GM19351 (cell line): ENCODE data around the gene EIF5.

Experiments
- ATAC-seq: cut with Tn5 transposase; IDR thresholded peaks from one replicate; pipeline ENCODE4 v1.9.1; 2021; ENCODE audit warnings: mild to moderate bottlenecking, moderate library complexity; ENCODE audit not compliant: unreplicated experiment

EIF5 gene

DNA sequence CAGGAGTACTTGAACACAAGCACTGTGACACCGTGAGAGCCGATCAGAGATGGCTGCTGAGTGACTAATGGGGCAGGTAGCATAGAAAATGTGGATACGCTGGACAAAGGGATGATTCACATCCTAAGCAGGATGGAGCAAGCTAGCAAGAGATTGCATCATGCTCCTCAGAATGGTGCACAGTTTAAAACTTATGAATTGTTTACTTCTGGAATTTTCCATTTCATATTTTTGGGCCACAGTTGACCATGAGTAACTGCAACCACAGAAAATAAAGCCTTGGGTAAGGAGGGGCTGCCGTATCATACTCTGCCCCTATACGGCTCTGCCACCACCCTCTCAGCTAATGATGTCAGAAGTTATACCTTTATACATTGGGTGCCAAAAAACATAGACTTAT lies 27.8 kb downstream of the EIF5 start:
- no peak for ATAC-seq

DNA sequence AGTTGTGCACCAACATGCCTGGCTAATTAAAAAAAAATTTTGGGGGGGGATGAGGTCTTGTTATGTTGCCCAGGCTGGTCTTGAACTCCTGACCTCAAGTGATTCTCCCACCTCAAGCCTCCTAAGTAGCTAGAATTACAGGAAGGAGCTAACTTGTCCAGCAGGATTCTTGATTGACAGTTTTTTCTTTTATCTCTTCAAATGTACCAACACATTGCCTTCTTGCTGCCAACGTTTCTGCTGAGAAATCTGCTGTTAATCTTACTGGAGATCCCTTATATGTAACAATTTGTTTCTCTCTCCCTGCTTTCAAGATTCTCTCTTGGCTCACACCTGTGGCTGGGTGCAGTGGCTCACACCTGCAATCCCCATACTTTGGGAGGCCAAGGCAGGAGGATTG lies 28.7 kb downstream of the EIF5 start:
- no peak for ATAC-seq

DNA sequence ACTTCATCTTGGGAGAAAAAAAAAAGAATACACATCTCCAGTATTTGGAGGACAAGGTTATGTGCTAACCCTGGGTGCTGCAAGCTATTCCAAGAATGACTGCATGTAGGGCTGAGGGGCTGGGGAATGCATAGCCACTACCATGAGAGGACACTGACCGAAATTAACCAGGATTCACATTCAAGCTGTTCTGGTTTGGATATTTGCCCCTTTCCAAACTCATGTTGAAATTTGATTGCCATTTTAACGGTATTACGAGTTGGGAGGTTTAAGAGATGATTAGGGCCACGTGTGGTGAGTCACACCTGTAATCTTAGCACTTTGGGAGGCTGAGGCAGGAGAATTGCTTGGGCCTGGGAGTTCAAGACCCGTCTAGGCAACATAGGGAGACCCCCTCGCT lies 32.7 kb downstream of the EIF5 start:
- ATAC-seq: no peak

DNA sequence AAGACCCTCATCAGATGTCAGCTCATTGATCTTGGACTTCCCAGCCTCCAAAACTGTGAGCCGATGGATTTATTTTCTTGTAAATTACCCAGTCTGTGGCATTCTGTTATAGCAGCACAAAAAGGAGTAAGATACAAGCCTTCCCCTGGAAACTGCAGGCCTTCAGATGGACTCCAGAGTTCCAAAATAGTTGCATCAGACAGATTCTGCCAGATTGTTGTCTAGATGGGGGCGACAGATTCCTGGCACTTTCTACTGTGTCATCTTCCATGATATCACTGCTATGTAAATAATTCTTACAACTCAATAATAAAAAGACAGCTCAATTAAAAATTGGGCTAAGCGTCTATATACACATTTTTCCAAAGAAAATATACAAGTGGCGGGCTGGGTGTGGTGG lies 34.0 kb downstream of the EIF5 start:
- no peak for ATAC-seq

DNA sequence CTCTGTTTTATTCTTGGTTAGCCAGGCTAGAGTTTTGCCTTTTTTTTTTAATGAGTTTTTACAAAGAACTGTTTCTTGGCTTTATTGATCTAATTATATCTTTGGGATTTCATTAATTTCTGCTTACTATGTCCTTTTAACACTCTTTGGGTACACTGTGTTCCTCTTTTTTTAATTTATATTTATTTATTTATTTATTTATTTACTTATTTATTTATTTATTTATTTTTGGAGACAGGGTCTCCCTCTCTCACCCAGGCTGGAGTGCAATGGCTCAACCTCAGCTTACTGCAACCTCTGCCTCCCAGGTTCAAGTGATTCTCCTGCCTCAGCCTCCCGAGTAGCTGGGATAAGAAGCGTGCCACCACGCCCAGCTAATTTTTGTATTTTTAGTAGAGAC lies 36.0 kb downstream of the EIF5 start:
- ATAC-seq: no peak

DNA sequence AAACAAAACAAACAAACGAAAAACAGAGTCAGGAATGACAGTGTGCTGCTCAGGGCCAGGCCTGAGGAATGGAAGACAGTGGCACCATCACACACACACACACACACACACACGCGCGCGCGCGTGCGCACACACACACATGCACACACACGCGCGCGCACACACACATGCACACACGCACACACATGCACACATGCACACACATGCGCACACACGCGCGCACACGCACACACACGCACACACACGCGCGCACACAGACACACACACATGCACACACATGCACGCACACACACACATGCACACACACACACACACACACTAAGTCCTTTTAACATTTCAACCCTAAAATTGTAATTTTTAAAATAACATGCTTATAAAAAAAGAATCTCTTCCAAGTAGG lies 38.0 kb downstream of the EIF5 start:
- ATAC-seq: no peak

DNA sequence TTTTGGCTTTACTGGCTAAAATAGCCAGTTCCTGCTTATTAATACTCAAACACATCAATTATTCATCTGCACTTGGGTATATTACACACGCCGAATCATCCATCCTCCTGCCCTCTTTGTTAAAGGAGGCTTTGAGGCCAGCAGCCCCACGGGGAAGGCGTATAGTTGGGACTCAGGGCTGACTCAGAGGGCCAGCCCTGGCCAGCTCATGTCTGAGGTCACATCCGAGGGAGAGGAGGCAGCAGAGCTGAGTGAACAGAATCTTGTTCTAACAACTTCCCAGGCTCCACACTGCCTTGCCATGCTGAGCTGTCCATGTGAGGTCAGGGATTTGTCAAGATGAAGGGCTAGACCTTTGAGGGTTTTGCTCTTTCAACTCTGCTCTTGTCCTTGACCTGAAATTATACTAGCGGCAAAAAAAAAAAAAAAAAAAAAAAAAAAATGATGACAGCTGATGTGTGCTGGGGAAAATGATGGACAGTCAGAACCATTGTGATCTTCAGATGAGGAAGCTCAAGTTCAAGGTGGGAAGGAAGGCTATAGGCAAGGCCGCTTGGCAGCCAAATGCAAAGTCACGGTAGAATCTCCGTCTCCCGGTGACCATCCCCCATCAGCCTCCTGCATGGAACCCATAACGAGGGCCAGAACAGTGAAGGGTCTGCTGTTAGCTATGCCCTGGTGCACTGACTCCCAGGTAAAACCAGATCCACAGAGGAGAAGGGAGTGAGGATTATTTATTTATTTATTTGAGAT lies 38.7 kb downstream of the EIF5 start:
- ATAC-seq: no peak

DNA sequence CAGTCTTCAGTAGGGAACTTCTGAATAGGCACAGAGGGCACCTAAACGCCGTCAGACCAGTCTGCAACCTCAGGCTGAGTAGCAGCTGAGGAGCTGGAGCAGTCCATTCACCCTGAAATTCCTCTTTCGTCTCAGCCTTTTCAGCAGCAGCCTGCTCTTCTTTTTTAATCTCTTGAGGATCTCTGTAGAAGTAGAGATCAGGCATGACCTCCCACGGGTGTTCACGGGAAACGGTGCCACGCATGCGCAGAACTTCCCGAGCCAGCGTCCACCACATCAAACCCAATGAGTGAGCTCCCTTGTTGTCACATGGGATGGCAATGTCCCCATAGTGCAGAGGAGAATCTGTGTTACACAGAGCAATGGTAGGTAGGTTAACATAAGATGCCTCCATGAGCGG lies 40.1 kb downstream of the EIF5 start:
- ATAC-seq: no peak

DNA sequence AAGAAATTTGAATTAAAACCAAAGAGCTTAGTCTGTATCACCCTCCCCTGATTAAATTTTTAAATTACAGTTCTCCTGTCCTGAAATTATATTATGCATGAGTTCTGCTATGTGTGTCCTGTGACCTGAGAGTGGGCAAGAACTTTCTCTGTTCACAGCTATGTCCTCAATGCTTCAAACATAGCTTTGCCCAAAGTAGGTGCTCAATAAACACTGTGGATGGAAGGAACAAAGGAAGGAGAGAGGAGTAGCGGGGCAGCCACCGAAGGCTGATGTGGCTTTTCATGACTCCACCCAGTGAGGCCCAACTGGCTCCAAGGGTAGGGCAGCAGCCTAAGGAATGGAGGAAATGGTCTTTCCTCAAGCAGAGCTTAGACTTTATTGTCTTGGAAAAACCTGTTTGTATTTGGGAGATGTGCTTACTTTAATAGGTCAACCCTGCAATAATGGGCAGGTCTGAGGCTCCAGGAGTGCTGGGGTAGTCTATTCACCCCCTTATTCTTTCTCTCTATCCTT lies 43.5 kb downstream of the EIF5 start:
- no peak for ATAC-seq

DNA sequence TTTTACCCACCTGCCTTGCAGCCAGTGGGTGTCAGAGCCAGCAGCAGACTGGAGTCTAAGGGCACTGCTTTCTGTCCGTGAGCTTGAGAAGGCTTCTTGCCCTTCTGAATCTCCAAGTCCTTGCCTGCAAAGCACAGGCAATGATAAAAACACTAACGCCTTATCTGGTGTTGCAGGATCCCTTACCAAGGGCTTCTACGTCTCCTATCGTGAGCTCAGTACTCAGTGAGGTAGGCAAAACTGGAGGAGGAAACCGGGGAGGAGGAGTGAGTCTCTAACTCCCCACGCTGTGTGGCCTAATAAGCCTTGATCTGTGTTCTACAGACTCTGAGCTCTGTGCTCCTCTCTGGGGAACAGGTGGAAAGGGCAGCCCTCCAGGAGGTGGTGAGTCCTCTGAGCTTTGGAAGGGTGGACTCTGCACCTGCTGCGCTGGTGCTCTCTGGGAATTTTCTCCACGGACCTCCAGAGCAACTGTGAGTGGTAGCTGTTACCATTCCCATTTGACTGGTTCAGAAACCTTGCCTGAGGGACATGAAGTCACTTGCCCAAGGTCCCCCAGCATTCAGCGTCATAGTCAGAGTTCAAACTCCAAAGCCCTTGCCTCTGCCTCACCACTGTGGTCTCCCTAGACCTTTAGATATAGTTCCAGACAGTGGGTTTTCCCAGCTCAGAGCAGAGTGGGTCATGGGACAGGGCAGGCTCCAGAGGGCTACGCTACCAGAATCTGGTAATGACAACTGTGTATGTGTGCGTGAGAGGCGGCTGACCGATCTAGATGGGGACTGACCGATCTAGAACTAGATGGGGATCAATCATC lies 44.2 kb downstream of the EIF5 start:
- no peak for ATAC-seq

DNA sequence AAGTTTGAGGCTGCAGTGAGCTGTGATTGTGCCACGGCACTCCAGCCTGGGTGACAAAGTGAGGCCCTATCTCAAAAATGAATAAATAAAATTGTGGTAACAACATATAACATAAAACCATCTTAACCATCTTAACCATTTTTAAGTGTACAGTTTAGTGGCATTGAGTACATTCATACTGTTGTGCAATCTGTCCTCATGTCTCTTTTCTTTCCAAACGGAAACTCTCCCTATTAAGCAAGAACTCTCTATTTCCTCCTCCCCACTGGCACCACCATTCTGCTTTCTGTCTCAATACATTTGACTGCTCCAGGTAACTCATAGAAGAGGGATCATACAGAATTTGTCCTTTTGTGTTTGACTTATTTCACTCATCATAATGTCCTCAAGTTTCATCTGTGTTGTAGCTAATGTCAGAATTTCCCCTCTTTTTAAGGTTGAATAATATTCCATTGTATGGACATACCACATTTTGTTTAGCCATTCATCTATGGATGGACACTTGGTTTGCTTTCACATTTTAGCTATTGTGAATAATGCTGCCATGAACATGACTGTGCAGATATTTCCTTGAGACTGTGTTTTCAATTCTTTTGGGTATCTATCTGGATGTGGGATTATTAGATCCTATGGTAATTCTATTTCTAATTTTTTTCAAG lies 46.8 kb downstream of the EIF5 start:
- no peak for ATAC-seq

DNA sequence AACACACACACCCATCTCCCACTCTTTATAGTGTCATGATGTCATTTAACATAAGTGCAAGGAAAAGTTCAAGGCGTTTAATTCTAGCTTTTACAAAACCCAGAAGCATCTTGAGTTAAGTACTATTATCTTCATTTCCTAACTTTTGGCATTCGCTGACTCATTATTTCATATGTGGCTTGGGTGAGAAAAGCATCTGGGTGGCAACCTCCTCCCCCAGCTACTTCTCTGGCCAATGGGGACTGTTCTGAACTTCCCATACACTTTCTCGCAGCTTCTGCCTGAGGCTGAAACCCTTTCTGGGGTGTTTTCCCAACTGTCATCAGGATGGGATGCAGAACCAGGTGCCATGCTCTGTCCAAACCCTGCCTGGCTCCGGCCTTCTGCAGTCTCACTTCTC lies 48.3 kb downstream of the EIF5 start:
- no peak for ATAC-seq

DNA sequence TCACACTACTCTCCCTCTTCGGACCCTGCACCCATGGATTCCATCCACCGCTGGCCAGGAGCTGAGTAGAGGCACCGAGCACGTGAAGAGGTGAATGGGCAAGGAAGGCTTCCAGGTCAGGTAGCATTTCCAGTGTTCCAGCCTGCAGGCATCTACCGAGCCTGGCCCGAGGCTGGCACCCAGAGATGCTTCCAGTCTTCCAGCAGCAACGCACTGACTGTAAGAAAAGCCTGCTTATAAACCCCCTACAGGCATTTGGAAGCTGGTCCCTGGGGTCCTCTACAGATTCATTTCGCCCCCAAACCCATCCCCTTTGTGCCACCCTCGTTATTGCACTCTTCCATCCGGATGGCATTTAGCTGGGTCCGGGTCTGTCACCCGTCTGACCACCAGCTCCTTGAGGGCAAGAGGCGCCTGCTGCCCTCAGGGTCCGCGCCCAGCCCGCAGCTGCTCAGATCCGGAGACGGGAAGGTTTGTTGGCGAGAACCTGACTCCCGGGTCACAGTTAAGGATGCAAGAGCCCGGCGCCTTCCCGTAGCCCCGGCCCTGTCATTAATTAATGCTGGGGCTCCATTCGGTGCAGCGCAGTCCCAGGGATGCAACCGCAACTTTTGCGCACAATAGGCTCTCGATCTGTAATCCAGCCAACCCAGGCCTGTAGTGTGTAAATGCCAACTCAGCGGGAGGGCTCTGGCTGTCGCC lies 50.6 kb downstream of the EIF5 start:
- peak; percentile 6 for ATAC-seq

DNA sequence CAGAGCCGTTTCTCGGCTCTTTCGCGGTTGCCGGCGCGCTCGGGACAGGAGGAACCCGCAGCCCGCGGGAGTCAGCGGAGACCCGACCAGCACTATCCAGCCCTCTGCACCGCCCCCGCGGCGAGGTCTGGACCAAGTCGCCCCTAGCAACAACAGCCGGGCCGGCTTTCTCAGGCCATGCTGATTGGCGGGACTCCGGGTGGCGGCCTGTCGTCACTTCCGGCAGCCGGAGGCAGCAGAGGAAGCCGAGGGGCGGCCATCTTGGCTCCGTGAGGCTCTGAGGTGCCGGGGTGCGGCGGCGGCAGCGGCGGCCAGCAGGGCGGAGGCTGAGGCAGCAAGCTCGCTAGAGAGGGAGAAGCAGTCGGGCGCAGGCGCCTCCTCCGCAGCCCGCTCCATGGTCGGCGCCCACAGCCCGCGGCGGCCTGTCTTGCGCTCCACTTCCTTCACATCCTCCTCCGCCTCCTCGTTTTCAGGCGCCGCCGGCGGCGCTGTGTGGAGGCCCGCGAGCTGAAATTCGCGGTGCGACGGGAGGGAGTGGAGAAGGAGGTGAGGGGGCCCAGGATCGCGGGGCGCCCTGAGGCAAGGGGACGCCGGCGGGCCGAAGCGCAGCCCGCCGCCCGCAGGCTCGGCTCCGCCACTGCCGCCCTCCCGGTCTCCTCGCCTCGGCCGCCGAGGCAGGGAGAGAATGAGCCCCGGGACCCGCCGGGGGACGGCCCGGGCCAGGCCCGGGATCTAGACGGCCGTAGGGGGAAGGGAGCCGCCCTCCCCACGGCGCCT lies 51.3 kb downstream of the EIF5 start, which contains the start of gene MARK3:
Gene MARK3, plus strand, starts transcription at position 264 of the 777 bp plus-strand sequence. CDS start 615 bp downstream, outside the sequence.
- ATAC-seq: peak; percentile 92

DNA sequence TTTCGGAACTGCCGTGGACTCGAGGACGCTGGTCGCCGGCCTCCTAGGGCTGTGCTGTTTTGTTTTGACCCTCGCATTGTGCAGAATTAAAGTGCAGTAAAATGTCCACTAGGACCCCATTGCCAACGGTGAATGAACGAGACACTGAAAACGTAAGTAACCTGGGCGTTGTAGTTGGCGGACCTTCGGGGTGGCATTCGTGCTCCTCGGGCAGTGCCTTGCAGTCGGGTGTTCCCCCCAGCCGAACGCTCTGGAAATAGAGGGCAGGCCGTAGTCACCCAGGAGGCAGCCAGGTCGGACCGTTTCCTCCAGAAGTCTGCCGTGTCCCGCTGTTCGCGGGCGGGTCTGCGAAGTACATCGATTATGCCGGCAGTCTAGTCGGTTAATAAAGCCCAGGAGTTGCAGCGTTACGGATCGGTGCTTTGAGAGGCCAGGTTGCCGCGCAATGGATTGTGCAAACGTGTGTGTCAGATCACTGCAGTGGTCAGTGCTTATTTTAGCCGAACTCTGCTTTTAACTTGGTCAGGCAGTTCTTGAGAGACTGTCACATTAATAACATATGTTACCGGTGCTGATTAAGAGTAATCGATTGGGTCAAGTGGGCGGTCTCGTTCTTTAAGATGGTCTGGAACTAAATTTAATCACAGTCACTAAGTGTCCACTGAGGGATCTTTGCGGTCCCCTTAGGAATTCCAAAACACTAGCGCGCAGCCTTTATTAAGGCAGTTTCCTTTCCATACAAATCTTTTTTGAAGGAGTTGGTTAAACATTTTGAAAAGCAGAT lies 52.1 kb downstream of the EIF5 start:
- ATAC-seq: peak; percentile 7

DNA sequence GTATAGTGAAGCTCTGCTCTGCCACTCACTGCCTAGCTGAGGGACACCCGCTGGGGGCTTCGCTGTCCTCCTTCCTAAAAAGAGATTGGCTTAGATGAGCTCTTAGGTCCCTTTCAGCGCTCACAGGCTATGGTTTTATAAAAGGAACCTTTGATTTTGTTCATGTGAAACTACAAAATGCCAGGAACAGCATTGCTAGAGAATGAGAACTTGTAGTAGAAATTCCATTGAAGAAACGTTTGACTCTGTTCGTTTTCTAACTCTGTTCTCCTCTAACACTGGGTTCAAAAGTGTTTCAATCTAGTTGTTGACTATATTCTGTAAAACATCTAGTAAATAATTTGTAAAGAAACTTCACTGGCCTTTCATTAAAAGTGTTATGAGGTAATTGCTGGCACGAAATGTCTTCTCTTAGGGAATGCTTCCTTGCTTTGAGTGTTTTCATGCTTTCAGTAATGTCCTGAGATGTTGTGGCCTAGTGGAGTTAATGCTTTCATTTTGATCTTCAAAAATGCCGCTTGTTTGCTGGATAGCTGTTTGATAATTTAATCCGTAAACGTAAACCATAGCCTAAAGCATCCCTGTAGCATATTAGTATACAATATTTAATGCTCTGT lies 52.8 kb downstream of the EIF5 start:
- ATAC-seq: no peak

DNA sequence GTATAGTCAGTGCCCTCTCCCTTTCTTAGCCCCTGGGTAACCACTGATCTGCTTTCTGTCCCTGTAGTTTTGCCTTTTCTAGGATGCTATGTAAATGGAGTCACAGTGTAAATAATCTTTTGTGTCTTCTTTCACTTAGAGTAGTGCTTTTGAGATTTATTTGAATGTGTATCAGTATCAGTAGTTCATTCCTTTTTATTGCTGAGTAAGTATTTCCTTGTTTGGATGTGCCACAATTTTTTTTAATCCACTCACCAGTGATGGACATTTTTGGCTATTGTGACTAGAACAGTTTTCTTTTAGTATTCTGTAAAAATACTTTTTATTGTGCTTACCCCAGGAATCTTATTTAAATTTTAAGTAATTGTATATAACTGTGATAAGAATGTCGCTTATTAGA lies 54.6 kb downstream of the EIF5 start:
- ATAC-seq: no peak

DNA sequence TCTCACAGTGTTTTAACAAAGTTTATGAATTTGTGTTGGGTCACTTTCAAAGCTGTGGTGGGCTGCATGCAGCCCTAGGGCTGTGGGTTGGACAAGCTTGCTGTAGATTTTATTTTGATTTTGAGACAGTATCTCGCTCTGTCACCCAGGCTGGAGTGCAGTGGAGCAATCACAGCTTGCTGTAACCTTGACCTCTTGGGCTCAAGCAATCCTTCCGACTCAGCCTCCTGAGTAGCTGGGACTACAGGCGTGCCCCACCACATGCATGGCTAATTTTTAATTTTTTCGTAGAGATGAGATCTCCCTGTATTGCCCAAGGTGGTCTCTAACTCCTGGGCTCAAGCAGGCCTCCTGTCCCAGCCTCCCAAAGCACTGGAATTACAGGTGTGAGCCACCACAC lies 56.6 kb downstream of the EIF5 start:
- no peak for ATAC-seq

DNA sequence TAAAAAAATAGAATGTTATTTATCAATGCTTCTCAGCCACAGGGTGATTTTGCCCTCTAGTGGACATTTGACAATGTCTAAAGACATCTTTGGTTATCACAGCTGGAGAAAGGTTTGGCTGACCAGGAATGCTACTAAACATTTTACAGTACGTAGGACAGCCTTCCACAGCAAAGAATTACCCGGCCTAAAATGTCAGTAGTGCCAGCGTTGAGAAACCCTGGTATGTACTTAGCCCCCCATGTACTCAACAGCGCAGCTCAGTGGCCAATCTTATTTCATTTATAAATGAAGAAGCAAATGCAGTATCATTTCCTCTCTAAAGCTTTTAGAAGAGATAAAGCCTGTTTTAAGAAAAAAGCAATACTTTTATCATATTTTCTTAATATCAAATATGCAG lies 57.0 kb downstream of the EIF5 start:
- ATAC-seq: no peak
